ENCODE results near the gene ANO6. TPM values are rescaled to one million over a fixed set of nuclear protein-coding genes. Genes with fewer than 3 reads are reported as not detected.

ANO6 gene
- total and polyA plus RNA-seq, 12 donors = 8.9 to 52.2 (median 40.9) TPM

GRCh38 chr12:45398552-45398951, 182.7 kb downstream of the ANO6 start:
- Histone ChIP-seq H3K4me3 (no peak overlapping the region), H3K27me3 (no peaks in the 10 kb centered on the region), H3K4me1 (peaks cover 0 to 24% (median 13%) of the 10 kb centered on the region in 9 donors), H3K36me3 (peaks cover 0 to 41% (median 4%) of the 10 kb centered on the region in 9 donors), H3K9me3 (peaks cover 0 to 21% (median 0%) of the 10 kb centered on the region in 11 donors), H3K27ac (no peak overlapping the region)
- no peak for TF ChIP-seq CTCF (IDR thresholded peaks at IDR 0.05)
- ATAC-seq = no peak
- WGBS, 2 donors = 80 to 89% methylated on average over 4 of the region's 4 CpGs
- intact Hi-C loops (cut with DNase I) = no loop called here
- DNase-seq = no peak

- Histone ChIP-seq H3K4me3 (no peak overlapping the region), H3K9me3 (peaks cover 0 to 17% (median 0%) of the 10 kb centered on the region in 11 donors), H3K27ac (peak overlapping the region in 6 of 10 donors; percentile 12 to 40 (median 29)), H3K27me3 (no peaks in the 10 kb centered on the region), H3K4me1 (peaks cover 0 to 28% (median 13%) of the 10 kb centered on the region in 9 donors), H3K36me3 (peaks cover 0 to 65% (median 6%) of the 10 kb centered on the region in 9 donors)
- TF ChIP-seq CTCF (IDR thresholded peaks at IDR 0.05) = no peak
- DNase-seq (no peak), ATAC-seq (peak; percentile 65 to 98 (median 91))
- intact Hi-C loops (cut with DNase I) = loop anchor here in 1 of 10 donors (10.0 kb wide), 1 partner anchor 324 kb away; the partner anchor contains the start of gene ARID2
- WGBS, 2 donors = 44 to 67% methylated on average over 2 of the region's 2 CpGs
Measured at GRCh38 chr12:45400991-45401390, 185.1 kb downstream of the ANO6 start.

GRCh38 chr12:45402288-45402687, 186.4 kb downstream of the ANO6 start:
- Histone ChIP-seq H3K4me3 (no peak overlapping the region), H3K27me3 (no peaks in the 10 kb centered on the region), H3K27ac (peak overlapping the region in 2 of 10 donors; percentile 21 to 40), H3K4me1 (peaks cover 0 to 33% (median 13%) of the 10 kb centered on the region in 9 donors), H3K9me3 (peaks cover 0 to 4% (median 0%) of the 10 kb centered on the region in 11 donors), H3K36me3 (peaks cover 0 to 75% (median 6%) of the 10 kb centered on the region in 9 donors)
- no peak for TF ChIP-seq CTCF (IDR thresholded peaks at IDR 0.05)
- peak in 1 of 2 donors; percentile 32 for DNase-seq
- peak; percentile 33 to 60 (median 51) for ATAC-seq
- intact Hi-C loops (cut with DNase I) = loop anchor here in 1 of 10 donors (10.0 kb wide), 1 partner anchor 323 kb away; the partner anchor contains the start of gene ARID2
- 41 to 43% methylated on average over 6 of the region's 6 CpGs for WGBS, 2 donors

GRCh38 chr12:45406988-45407850, 191.3 kb downstream of the ANO6 start:
- H3K36me3 ChIP-seq = peaks cover 0 to 97% (median 16%) of the 10 kb centered on the region in 9 donors
- ATAC-seq (peak; percentile 59 to 85 (median 80)), DNase-seq (peak in 1 of 2 donors; percentile 44)
- peaks cover 0 to 49% (median 28%) of the 10 kb centered on the region in 9 donors for H3K4me1 ChIP-seq
- intact Hi-C loops (cut with DNase I) = loop anchor here in 1 of 10 donors (10.0 kb wide), 1 partner anchor 318 kb away; the partner anchor contains the start of gene ARID2
- H3K9me3 ChIP-seq = no peaks in the 10 kb centered on the region
- 73 to 74% methylated on average over 10 of the region's 10 CpGs for WGBS, 2 donors
- TF ChIP-seq CTCF (IDR thresholded peaks at IDR 0.05) = no peak
- no peaks in the 10 kb centered on the region for H3K27me3 ChIP-seq
- peak overlapping the region in 3 of 10 donors; percentile 12 to 30 (median 19) for H3K27ac ChIP-seq
- no peak overlapping the region for H3K4me3 ChIP-seq

All from heart right ventricle (tissue), 16 donors.